Neural cell (in vitro differentiated cells): ENCODE data around the gene ERN2. TPM values are rescaled to one million over a fixed set of nuclear protein-coding genes. Genes with fewer than 3 reads are reported as not detected.

Source experiments
- H2AFZ ChIP-seq: fragments of 200-600, 300-800 bp; sonication (generic), shearing (Covaris generic); 2 replicates; pipeline ENCODE4 v1.6.0; 2014; ENCODE audit warnings: low read depth, mild to moderate bottlenecking, antibody characterized with exemption, low read length, moderate library complexity
- H3F3A ChIP-seq: fragments of 200-600 bp; shearing (Covaris generic); 2 replicates; pipeline ENCODE4 v1.6.1; 2016; ENCODE audit warnings: mild to moderate bottlenecking, moderate library complexity, mixed read lengths, antibody characterized with exemption, low read length; ENCODE audit not compliant: insufficient read depth, poor library complexity, severe bottlenecking
- H3K27ac ChIP-seq: fragments of 200-600, 300-800 bp; sonication (generic), shearing (Covaris generic); 2 replicates; pipeline ENCODE4 v1.5.1; 2014; ENCODE audit warnings: mild to moderate bottlenecking, low read length, moderate library complexity
- H3K27me3 ChIP-seq: fragments of 300-800, 200-600 bp; sonication (generic), shearing (Covaris generic); 2 replicates; pipeline ENCODE4 v1.6.0; 2014; ENCODE audit warnings: mild to moderate bottlenecking, low read depth, low read length, moderate library complexity; ENCODE audit not compliant: insufficient read depth
- H3K36me3 ChIP-seq: fragments of 300-800, 200-600 bp; sonication (generic), shearing (Covaris generic); 2 replicates; pipeline ENCODE4 v1.5.1; 2014; ENCODE audit warnings: mild to moderate bottlenecking, antibody characterized with exemption, low read length, moderate library complexity; ENCODE audit not compliant: insufficient read depth
- H3K4me2 ChIP-seq: fragments of 300-800, 200-600 bp; sonication (generic), shearing (Covaris generic); 2 replicates; pipeline ENCODE4 v1.6.0; 2014; ENCODE audit warnings: mild to moderate bottlenecking, low read length
- H3K4me3 ChIP-seq: fragments of 300-800, 200-600 bp; sonication (generic), shearing (Covaris generic); 2 replicates; pipeline ENCODE4 v1.5.1; 2014; ENCODE audit warnings: mild to moderate bottlenecking, low read length, moderate library complexity
- H3K79me2 ChIP-seq: fragments of 200-600 bp; shearing (Covaris generic); replicated peaks from 2 replicates; pipeline ENCODE4 v1.6.0; 2014; ENCODE audit warnings: mild to moderate bottlenecking, low read length, moderate library complexity; ENCODE audit not compliant: insufficient read depth
- H3K9ac ChIP-seq: fragments of 300-800, 200-600 bp; sonication (generic), shearing (Covaris generic); 2 replicates; pipeline ENCODE4 v1.6.1; 2016; ENCODE audit warnings: mild to moderate bottlenecking, low read length, mixed read lengths
- H3K9me2 ChIP-seq: fragments of 200-600 bp; shearing (Covaris generic); 2 replicates; pipeline ENCODE4 v1.6.1; 2016; ENCODE audit warnings: mild to moderate bottlenecking, low read length, mixed read lengths; ENCODE audit not compliant: insufficient read depth
- H3K9me3 ChIP-seq: fragments of 200-600, 300-800 bp; sonication (generic), shearing (Covaris generic); 2 replicates; pipeline ENCODE4 v1.6.1; 2016; ENCODE audit warnings: mild to moderate bottlenecking, mixed run types, low read length, moderate library complexity, mixed read lengths
- H4K20me1 ChIP-seq: fragments of 200-600 bp; shearing (Covaris generic); 2 replicates; pipeline ENCODE4 v1.6.1; 2016; ENCODE audit warnings: mild to moderate bottlenecking, mixed run types; ENCODE audit not compliant: insufficient read depth
- EP300 ChIP-seq: fragments of 450-650 bp; conservative IDR thresholded peaks from 2 replicates; pipeline ENCODE4 v1.6.1; 2014; ENCODE audit warnings: antibody characterized with exemption, mild to moderate bottlenecking, moderate library complexity; ENCODE audit not compliant: poor library complexity, severe bottlenecking
- EZH2 ChIP-seq: fragments of 200-600, 300-800 bp; shearing (Covaris generic), sonication (generic); IDR thresholded peaks from 2 replicates; pipeline ENCODE4 v1.6.1; 2014; ENCODE audit warnings: antibody characterized with exemption, low read length, borderline replicate concordance, mild to moderate bottlenecking; ENCODE audit not compliant: insufficient read depth, poor library complexity, severe bottlenecking
- MXI1 ChIP-seq: fragments of 450-650 bp; conservative IDR thresholded peaks from 2 replicates; pipeline ENCODE4 v1.6.1; 2014; ENCODE audit warnings: antibody characterized with exemption, mild to moderate bottlenecking; ENCODE audit not compliant: poor library complexity, severe bottlenecking
- POLR2AphosphoS5 ChIP-seq: IDR thresholded peaks from 2 replicates; pipeline ENCODE4 v1.6.1; 2012
- RAD21 ChIP-seq: fragments of 450-650 bp; conservative IDR thresholded peaks from 2 replicates; pipeline ENCODE4 v1.6.1; 2014; ENCODE audit warnings: antibody characterized with exemption, mild to moderate bottlenecking, moderate library complexity
- SMC3 ChIP-seq: fragments of 450-650 bp; conservative IDR thresholded peaks from 2 replicates; pipeline ENCODE4 v1.6.1; 2014; ENCODE audit warnings: antibody characterized with exemption, mild to moderate bottlenecking, moderate library complexity; ENCODE audit not compliant: poor library complexity
- TAF1 ChIP-seq: IDR thresholded peaks from 2 replicates; pipeline ENCODE4 v1.6.1; 2012; ENCODE audit warnings: low read depth
- polyA plus RNA-seq: library from polyadenylated mRNA; depleted of rRNA; stranded (reverse); fragments of >200 nt; gene quantifications from 2 replicates; pipeline ENCODE4 v1.2.3, GENCODE V29; 2014
- TF ChIP-seq, protein P1 (sequence below): fragments of 450-650 bp; IDR thresholded peaks from 2 replicates; pipeline ENCODE4 v1.5.1; 2014; ENCODE audit warnings: antibody characterized with exemption, mild to moderate bottlenecking, moderate library complexity; ENCODE audit not compliant: poor library complexity, severe bottlenecking
- TF ChIP-seq, protein P2 (sequence below): IDR thresholded peaks from 2 replicates; pipeline ENCODE4 v1.6.1; 2012; ENCODE audit warnings: borderline replicate concordance

The ERN2 gene
- polyA plus RNA-seq, 1 donor from 2014 or later: not detected

DNA sequence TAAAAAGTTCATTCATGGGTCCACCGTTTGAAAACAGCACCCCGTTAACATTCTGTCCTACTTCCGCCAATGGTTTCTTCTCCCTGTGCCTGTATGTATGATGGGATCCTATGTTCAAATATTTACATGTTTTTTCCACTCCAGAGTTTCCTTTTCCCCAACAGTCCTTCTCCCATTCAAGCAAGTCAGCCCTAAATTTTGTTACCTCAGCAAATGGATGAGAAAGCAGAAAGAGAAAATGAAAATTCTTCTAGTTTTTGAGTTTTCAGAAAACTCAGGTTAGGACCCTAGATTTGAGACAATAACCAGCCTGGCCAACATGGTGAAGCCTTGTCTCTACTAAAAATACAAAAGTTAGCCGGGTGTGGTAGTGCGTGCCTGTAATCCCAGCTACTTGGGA lies 3.5 kb upstream of the ERN2 start:
- Histone ChIP-seq H3K4me2 (no peak overlapping the region), H3K36me3 (no peaks in the 10 kb centered on the region), H3K79me2 (no peaks in the 10 kb centered on the region), H4K20me1 (no peaks in the 10 kb centered on the region), H3K9me3 (no peaks in the 10 kb centered on the region), H3K4me3 (no peak overlapping the region), H3K27me3 (peaks cover 29% of the 10 kb centered on the region), H3F3A (no peaks in the 10 kb centered on the region), H2AFZ (no peak overlapping the region), H3K9ac (no peak overlapping the region), H3K9me2 (no peaks in the 10 kb centered on the region), H3K27ac (no peak overlapping the region)
- TF ChIP-seq TAF1 (no peak), SMC3 (no peak), RAD21 (no peak), MXI1 (no peak), EZH2 (no peak), POLR2AphosphoS5 (no peak), EP300 (no peak)
- TF ChIP-seq, protein P1, sequence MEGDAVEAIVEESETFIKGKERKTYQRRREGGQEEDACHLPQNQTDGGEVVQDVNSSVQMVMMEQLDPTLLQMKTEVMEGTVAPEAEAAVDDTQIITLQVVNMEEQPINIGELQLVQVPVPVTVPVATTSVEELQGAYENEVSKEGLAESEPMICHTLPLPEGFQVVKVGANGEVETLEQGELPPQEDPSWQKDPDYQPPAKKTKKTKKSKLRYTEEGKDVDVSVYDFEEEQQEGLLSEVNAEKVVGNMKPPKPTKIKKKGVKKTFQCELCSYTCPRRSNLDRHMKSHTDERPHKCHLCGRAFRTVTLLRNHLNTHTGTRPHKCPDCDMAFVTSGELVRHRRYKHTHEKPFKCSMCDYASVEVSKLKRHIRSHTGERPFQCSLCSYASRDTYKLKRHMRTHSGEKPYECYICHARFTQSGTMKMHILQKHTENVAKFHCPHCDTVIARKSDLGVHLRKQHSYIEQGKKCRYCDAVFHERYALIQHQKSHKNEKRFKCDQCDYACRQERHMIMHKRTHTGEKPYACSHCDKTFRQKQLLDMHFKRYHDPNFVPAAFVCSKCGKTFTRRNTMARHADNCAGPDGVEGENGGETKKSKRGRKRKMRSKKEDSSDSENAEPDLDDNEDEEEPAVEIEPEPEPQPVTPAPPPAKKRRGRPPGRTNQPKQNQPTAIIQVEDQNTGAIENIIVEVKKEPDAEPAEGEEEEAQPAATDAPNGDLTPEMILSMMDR: no peak
- TF ChIP-seq, protein P2, sequence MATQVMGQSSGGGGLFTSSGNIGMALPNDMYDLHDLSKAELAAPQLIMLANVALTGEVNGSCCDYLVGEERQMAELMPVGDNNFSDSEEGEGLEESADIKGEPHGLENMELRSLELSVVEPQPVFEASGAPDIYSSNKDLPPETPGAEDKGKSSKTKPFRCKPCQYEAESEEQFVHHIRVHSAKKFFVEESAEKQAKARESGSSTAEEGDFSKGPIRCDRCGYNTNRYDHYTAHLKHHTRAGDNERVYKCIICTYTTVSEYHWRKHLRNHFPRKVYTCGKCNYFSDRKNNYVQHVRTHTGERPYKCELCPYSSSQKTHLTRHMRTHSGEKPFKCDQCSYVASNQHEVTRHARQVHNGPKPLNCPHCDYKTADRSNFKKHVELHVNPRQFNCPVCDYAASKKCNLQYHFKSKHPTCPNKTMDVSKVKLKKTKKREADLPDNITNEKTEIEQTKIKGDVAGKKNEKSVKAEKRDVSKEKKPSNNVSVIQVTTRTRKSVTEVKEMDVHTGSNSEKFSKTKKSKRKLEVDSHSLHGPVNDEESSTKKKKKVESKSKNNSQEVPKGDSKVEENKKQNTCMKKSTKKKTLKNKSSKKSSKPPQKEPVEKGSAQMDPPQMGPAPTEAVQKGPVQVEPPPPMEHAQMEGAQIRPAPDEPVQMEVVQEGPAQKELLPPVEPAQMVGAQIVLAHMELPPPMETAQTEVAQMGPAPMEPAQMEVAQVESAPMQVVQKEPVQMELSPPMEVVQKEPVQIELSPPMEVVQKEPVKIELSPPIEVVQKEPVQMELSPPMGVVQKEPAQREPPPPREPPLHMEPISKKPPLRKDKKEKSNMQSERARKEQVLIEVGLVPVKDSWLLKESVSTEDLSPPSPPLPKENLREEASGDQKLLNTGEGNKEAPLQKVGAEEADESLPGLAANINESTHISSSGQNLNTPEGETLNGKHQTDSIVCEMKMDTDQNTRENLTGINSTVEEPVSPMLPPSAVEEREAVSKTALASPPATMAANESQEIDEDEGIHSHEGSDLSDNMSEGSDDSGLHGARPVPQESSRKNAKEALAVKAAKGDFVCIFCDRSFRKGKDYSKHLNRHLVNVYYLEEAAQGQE: no peak

DNA sequence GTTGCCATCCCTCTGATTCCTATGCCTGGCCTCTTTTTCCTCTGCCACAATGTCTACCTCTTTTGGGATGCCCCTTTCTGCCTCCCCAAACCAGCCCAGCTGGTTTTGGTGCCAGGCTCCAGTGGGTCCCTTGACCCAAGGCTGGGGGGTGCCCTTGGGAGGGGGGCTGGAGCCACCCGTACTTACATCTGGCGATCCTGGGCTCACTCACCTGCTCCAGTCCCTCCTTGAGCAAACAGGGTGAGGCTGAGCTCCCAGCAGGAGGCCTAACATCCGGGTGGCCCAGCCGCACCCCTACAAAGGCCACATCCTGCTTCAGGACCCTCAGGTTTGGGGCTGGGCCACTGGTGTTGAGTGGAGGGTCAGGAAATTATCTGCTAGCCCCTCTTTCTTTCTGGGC lies 1.2 kb downstream of the ERN2 start:
- no peaks in the 10 kb centered on the region for H3F3A ChIP-seq
- no peaks in the 10 kb centered on the region for H3K9me2 ChIP-seq
- no peaks in the 10 kb centered on the region for H3K36me3 ChIP-seq
- H3K4me3 ChIP-seq: no peak overlapping the region
- H3K4me2 ChIP-seq: no peak overlapping the region
- H3K9ac ChIP-seq: no peak overlapping the region
- TF ChIP-seq, protein P2: no peak
- no peaks in the 10 kb centered on the region for H3K9me3 ChIP-seq
- no peaks in the 10 kb centered on the region for H3K79me2 ChIP-seq
- no peaks in the 10 kb centered on the region for H4K20me1 ChIP-seq
- H2AFZ ChIP-seq: no peak overlapping the region
- no peak overlapping the region for H3K27ac ChIP-seq
- peaks cover 29% of the 10 kb centered on the region for H3K27me3 ChIP-seq
